Measurements from ENCODE around the gene BCL11A. TPM values are rescaled to one million over a fixed set of nuclear protein-coding genes. Genes with fewer than 3 reads are reported as not detected.
A peak's percentile ranks its signal among the peaks of the same experiment; 100 is the strongest.

Gene BCL11A
- polyA plus RNA-seq, 1 donor: 3.1 TPM

DNA sequence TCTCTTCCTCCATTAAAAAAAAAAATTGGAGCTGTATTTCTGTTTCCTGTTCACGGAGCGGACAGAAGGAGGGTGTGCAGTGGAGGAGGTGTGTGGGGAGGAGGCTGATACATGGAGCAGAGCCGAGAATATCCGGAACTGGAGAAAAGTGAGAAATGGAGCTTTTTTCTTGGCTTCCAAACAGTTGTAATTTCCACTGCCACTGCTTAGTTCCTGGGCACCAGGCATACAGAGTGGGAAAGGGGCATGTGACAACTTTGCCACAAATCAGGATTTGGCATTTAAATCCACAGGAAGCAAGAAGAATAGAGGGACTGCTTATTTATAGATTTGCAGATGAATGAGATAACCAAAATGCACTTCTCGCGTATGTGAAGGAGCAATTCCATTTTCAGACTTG, 71.2 kb downstream of the BCL11A start:
- DNase-seq: no peak

- no peak for DNase-seq
Measured at GRCh38 chr2:60481257-60481656, 72.2 kb downstream of the BCL11A start.

- DNase-seq: no peak
Measured at GRCh38 chr2:60480089-60480773, 73.2 kb downstream of the BCL11A start.

- no peak for DNase-seq
Measured at GRCh38 chr2:60479226-60480088, 74.0 kb downstream of the BCL11A start.

GRCh38 chr2:60478660-60479059, 74.8 kb downstream of the BCL11A start:
- DNase-seq: no peak

DNA sequence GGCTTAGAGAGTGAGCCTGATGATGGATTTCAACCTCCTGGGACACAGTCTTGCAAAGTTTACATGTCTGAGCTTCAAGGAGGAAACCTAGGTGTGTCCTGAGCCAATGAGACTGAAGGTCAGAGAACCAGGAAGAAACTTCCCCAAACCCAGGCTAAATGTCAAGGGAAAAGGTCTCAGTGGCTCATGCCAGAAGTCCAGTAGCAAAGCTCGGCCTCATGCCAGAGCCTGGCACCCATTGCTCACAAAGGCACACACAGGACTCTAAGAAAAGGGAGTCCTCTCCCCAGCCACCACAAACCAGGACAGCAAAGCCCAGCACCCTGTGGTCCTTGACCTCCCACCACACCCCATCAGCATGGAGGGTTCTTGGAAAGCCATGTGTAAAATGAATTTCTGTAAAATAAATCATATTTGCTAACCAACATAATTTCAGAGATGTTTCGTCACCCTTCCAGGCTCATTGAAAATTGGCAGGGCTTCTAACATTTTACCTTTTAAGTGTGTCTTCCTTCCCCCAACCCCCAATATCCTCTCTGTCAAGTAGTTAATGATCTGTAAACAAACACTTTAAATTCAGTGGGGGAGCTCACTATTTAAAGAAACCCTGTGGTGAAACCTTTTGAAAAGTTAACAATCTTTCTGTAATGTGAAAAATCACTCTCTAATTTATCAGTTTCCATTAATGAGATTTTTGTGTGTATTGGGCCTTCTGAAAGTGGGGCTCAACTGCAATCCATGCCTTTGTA, 77.1 kb downstream of the BCL11A start:
- DNase-seq: no peak

DNA sequence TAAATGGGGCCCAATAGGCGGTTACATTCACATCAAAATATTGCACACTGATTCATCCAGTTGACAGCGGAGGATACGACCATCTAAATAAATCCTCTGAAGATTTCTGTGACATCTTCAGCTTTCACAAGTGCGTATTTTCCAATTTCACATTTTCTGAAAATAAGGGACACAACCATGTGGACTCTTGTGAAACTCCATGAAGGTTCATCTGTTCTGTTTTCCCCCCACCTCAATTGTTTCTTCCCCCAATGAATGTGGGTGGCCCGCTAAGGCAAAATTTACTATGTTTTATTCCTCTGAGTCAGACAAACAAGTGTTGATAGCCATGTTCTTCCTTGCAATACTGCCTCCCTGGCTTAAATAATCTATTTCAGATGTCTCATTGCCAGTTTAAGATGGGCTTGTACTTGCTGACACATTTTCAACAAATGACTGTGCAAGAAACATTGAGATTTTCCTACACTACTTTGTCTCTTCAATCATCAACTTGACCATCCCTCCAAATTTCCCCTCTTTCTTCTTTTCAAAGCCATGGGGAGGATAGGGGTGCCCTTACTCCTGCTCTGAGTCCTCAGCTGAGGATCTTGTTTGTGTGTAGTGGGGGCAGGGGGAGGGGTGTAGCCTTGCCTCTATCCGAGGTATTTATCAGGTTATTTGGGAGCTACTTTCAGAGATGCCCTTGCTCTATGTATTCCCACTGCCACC, 78.2 kb downstream of the BCL11A start:
- DNase-seq: no peak

DNA sequence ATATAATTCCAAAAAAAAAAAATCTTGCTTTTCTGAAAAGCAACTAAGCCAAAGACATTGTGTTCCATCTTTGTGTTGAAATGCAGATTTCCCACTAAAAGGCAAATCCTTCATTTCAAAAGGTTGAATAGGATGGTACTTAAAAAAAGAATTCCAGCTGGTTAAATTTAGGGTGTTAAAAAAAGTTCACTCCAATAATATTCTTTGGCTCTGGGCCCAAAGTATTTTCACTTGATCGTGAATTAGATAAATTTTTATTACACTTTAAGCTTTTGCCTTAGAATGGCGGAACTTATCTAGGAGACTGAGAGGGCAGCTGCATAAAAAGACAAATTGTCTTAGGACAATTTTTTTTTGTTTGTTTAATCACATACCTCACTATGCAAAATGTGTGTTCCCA, 79.2 kb downstream of the BCL11A start:
- no peak for DNase-seq

GRCh38 chr2:60473546-60473945, 79.9 kb downstream of the BCL11A start:
- DNase-seq: no peak

DNA sequence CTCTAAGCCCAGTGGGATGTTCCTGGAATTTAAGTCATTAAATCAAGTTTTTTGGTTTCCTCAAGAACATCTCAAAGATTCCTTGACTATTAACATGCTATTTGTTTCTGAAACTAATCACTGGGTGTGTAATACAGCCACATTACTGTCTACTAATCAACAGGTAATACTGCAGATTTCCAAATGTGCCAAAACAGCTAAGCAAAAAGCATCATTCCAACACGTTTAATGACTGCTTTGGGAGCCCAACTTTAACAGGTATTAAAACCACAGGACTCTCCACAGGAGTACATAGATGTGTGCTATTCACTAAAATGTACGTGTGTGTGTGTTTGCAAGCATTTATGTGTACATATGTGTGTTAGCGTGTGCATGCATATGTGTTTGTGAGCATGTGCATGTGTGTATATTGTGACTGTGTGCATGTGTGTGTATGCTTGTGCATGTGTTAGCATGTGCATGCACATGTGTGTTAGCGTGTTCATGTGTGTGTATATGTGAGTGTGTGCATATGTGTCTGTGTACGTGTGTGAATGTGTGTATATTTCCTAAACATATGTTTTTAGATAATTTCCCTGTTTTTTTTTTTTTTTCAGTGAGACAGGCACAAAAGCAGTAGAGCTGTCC, 80.7 kb downstream of the BCL11A start:
- no peak for DNase-seq

GRCh38 chr2:60472041-60472440, 81.4 kb downstream of the BCL11A start:
- no peak for DNase-seq

DNA sequence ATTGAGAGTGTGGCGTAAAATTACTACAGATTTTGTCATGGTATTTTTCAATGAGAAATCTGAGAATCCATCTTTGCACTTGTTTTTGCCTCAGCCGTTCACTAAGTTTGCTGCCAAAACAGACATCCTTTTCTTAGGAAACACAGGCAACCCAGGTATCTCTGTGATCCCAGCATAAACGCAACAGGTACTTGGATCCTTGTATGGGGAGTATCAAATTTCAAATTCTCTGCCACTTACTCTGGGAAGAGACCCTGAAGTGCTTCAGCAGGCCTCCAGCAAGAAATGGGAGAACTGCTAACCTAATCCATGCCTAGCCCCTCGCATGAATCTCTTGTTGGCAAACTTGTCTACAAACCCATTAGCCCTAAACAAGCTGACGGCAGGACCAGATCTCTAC, 83.1 kb downstream of the BCL11A start:
- DNase-seq: no peak

DNA sequence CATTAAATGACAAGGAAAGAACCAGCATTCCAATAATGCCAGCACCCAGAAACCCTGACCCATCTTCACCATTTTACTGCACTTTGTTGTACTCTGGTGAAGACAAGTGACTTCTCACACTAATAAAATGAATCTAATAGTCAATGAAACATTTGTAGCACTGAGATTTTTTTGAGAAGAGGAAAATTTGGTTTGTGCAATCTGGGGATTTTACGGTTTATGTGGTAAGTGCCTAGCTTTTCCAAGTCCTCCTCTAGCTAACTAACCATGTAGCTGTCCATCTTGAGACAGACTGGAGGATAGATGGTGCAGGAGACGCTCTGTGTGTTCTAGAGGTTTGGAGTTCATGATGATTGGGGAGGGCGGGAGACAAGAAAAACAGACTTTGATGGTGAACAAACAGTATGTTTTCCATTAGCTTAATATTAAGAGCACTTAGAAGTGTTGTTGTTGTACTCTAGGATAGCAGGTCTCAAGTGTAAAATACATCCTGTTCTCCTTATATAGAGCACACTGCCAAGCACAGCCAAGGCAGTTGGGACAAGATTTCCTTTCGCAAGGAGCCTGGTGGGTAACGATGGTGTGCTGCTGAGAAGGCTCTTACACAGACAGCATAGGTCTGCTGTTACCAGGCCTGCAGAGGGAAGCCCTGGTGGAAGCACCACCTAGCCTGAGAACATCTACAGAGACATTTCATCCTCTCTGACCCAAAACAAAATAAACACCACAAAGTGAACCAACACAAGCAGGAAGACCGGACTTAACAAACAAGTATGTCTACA, 83.7 kb downstream of the BCL11A start:
- no peak for DNase-seq

DNA sequence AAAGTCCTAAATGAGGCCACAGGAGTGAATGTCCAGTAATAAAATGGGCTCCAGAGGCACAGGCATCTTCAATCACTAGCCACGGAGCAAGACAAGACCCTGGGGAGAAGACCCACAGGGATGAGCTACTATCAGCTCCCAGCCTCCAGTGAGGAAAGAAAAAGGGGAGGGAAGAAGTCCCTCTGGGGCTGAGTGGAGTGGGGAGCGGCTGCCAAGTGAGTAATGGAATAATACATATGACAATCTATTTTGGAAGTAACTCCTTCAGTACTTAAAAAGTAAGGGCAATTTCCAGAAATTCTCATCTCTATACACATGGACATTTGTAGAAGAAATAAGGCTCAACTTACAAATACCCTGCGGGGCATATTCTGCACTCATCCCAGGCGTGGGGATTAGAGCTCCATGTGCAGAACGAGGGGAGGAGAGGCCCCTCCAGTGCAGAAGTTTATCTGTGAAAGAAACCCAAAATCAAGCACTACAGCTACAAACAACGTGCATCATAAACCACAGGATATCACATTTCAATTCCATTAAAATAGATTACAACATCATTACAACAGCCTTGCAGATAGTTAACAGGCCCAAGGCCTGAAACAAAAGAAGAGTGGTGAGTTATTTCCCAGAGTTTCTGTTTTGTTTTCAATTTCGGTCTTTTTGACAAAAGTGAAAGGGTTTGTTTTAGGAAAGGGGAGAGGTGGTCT, 84.9 kb downstream of the BCL11A start:
- DNase-seq: no peak

GRCh38 chr2:60466161-60466702, 87.2 kb downstream of the BCL11A start:
- no peak for DNase-seq

- no peak for DNase-seq
Measured at GRCh38 chr2:60465736-60466135, 87.7 kb downstream of the BCL11A start.

DNA sequence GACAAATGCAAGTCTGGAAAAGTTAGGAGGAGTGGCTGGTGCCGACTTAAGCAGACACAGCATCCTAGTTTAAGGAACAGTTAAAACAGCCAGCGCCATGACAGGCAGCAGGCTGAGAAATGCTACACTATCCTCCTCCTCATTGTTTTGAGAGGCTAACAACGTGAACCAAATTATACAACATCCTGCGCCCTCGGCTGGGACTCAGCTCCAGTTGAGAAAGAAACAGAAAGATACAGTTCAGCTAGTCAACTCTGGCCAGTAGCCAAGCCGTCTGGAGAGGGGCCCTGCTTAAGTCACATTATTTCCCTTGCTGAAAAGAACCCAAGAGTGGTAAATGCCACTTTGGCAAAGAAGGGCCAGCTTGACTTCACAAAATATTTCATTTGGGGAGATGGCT, 90.2 kb downstream of the BCL11A start:
- DNase-seq: peak; percentile 34

GRCh38 chr2:60461421-60462108, 91.9 kb downstream of the BCL11A start:
- DNase-seq: no peak

GRCh38 chr2:60460577-60461420, 92.7 kb downstream of the BCL11A start:
- no peak for DNase-seq
